DND-41 (cell line): ENCODE measurements around the gene HEBP1.

ENCODE experiments used
- CTCF ChIP-seq: IDR thresholded peaks from 2 replicates; pipeline ENCODE4 v1.5.1; 2012; ENCODE audit warnings: borderline replicate concordance, low read length, moderate library complexity, mild to moderate bottlenecking; ENCODE audit not compliant: poor library complexity, severe bottlenecking; ENCODE audit errors: extremely low read depth
- EZH2 ChIP-seq: IDR thresholded peaks from 3 replicates; pipeline ENCODE4 v1.6.1; 2012; ENCODE audit warnings: borderline replicate concordance, low read depth, mild to moderate bottlenecking, moderate library complexity, low read length, inconsistent platforms; ENCODE audit not compliant: severe bottlenecking

- TF ChIP-seq CTCF (no peak), EZH2 (no peak)
Observed at GRCh38 chr12:13041224-13041623, 41.2 kb upstream of the HEBP1 start.
